Neutrophil (primary cell): ENCODE data around the gene UPF1.

ENCODE experiments used
- H3K27ac ChIP-seq: fragments of 200-600 bp; sonication (generic); 2 replicates; pipeline ENCODE4 v1.5.1; 2016; ENCODE audit warnings: mild to moderate bottlenecking, moderate library complexity
- H3K27me3 ChIP-seq: fragments of 200-600 bp; sonication (generic); 2 replicates; pipeline ENCODE4 v1.6.0; 2016; ENCODE audit warnings: mild to moderate bottlenecking
- H3K36me3 ChIP-seq: fragments of 200-600 bp; sonication (generic); 2 replicates; pipeline ENCODE4 v1.5.1; 2017
- H3K4me1 ChIP-seq, 2 experiments: fragments of 200-600 bp in 1 of 2; sonication (generic) in 1 of 2; 1 replicate in 1 of 2; 2 replicates in 1 of 2; pipeline versions ENCODE4 v1.5.1 to v1.6.1; 2013 to 2016; ENCODE audit warnings: low read depth in 1 of 2, low read length in 1 of 2, mild to moderate bottlenecking in 1 of 2, moderate library complexity in 1 of 2; ENCODE audit not compliant: control insufficient read depth in 1 of 2, insufficient read depth in 1 of 2
- H3K4me3 ChIP-seq, 2 experiments: fragments of 200-600 bp in 1 of 2; sonication (generic) in 1 of 2; 1 replicate in 1 of 2; 2 replicates in 1 of 2; pipeline ENCODE4 v1.5.1; 2013 to 2016; ENCODE audit warnings: low read depth in 1 of 2, low read length in 1 of 2, mild to moderate bottlenecking in 1 of 2, moderate library complexity in 1 of 2
- H3K9me3 ChIP-seq: fragments of 200-600 bp; sonication (generic); 2 replicates; pipeline ENCODE4 v1.5.1; 2016
- CTCF ChIP-seq: fragments of 200-600 bp; sonication (generic); IDR thresholded peaks from 2 replicates; pipeline ENCODE4 v1.5.1; 2016; ENCODE audit warnings: antibody characterized with exemption

The UPF1 gene

DNA sequence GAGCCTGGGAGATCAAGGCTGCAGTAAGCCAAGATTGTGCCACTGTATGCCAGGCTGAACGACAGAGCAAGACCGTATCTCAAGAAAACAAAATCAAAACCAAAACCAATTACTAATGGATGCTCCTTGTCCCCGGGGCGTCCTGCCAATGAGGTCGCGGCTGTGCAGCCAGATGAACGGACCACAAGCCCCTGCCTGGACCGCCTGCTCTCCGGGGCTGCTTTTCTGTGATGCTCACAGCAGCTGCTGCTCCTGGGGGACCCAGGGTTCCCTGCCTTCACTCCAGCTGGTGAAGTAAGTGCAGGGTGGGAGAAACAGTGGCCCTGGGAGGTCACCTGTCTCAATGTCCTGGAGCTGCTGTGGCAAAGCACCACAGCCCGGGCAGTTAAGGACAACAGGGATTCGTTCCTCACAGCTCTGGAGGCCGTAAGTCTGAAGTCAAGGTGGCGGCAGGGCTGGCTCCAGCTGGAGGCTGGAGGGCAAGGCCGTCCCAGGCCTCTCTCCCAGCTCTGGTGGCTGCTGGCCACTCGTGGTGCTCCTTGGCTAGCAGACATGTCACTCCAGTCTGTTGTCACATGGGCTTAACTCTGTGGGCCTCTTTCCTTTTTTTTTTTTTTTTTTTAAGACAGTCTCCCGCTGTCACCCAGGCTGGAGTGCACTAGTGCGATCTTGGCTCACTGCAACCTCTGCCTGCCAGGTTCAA lies 77.3 kb downstream of the UPF1 start:
- TF ChIP-seq CTCF = no peak
- no peaks in the 10 kb centered on the region for H3K27me3 ChIP-seq
- H3K4me1 ChIP-seq = no peaks in the 10 kb centered on the region
- H3K36me3 ChIP-seq = peaks cover 95% of the 10 kb centered on the region
- H3K9me3 ChIP-seq = no peaks in the 10 kb centered on the region
- H3K27ac ChIP-seq = no peak overlapping the region
- H3K4me3 ChIP-seq = no peak overlapping the region

DNA sequence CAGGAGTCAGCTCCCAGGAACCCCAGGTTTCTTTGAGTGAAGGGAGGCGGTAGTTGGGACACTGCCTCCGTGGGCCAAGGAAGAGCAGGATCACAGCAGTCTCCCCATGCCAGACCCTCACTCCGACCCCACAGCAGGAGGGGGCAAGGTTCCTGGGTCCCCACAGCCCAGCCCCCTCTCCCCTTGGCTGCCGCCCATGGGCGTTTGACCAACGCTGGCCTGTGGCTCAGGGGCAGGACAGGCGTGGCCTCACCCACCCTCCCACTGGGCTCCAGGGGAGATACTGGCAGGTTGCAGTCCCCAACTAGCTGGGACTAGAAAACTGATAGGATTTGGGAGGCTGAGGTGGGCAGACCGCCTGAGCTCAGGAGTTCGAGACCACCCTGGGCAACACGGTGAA lies 78.3 kb downstream of the UPF1 start:
- no peak overlapping the region for H3K4me3 ChIP-seq
- no peak overlapping the region for H3K27ac ChIP-seq
- no peaks in the 10 kb centered on the region for H3K27me3 ChIP-seq
- no peaks in the 10 kb centered on the region for H3K4me1 ChIP-seq
- H3K9me3 ChIP-seq = no peaks in the 10 kb centered on the region
- peaks cover 93% of the 10 kb centered on the region for H3K36me3 ChIP-seq
- no peak for TF ChIP-seq CTCF

- peaks cover 93% of the 10 kb centered on the region for H3K36me3 ChIP-seq
- no peaks in the 10 kb centered on the region for H3K9me3 ChIP-seq
- H3K27me3 ChIP-seq = no peaks in the 10 kb centered on the region
- H3K27ac ChIP-seq = no peak overlapping the region
- no peaks in the 10 kb centered on the region for H3K4me1 ChIP-seq
- TF ChIP-seq CTCF = no peak
- no peak overlapping the region for H3K4me3 ChIP-seq
Measured at GRCh38 chr19:18910801-18911436, 79.2 kb downstream of the UPF1 start.

- Histone ChIP-seq H3K36me3 (peaks cover 79% of the 10 kb centered on the region), H3K4me1 (peaks cover 5 to 6% of the 10 kb centered on the region in 2 experiments), H3K9me3 (no peaks in the 10 kb centered on the region), H3K27ac (no peak overlapping the region), H3K4me3 (no peak overlapping the region), H3K27me3 (no peaks in the 10 kb centered on the region)
- no peak for TF ChIP-seq CTCF
Measured at GRCh38 chr19:18912933-18913332, 81.2 kb downstream of the UPF1 start.

- Histone ChIP-seq H3K27me3 (no peaks in the 10 kb centered on the region), H3K9me3 (no peaks in the 10 kb centered on the region), H3K27ac (no peak overlapping the region), H3K4me1 (peaks cover 10 to 12% of the 10 kb centered on the region in 2 experiments), H3K4me3 (no peak overlapping the region), H3K36me3 (peaks cover 76% of the 10 kb centered on the region)
- TF ChIP-seq CTCF = no peak
Measured at GRCh38 chr19:18913466-18913865, 81.7 kb downstream of the UPF1 start.
